H1 (cell line): Measurements from ENCODE around the gene KCNE5. TPM values are rescaled to one million over a fixed set of nuclear protein-coding genes. Genes with fewer than 3 reads are reported as not detected.

Experiments
- CTCF ChIA-PET: fragments of 300-600 bp; sonication (Branson Sonifier 250); formaldehyde crosslinking; loops from one replicate; lab custom pipeline; 2021; ENCODE audit not compliant: partially characterized antibody; lab: Charles Lee
- POLR2A ChIA-PET: fragments of 300-600 bp; sonication (Branson Sonifier 250); formaldehyde crosslinking; loops from one replicate; lab custom pipeline; 2021; ENCODE audit warnings: inconsistent platforms; ENCODE audit not compliant: partially characterized antibody; lab: Charles Lee
- DNase-seq, 2 experiments: peaks; one replicate each; pipeline versions ENCODE4 v3.0.0 to v3.0.0-alpha.2; 2010 to 2022; ENCODE audit warnings: low spot score in 2 of 2, low read depth in 1 of 2, mixed read lengths in 1 of 2
- FAIRE-seq: peaks from 2 replicates; lab custom pipeline; 2011; peaks lifted over from hg19 to GRCh38; lab: Jason Lieb, UNC
- H2AFZ ChIP-seq: 2 replicates; pipeline ENCODE4 v1.8.1; 2012; ENCODE audit warnings: low read length, inconsistent platforms
- H2AK5ac ChIP-seq: 2 replicates; pipeline ENCODE4 v1.6.1; 2013; ENCODE audit warnings: low read depth, low read length
- H2BK120ac ChIP-seq: replicated peaks from 2 replicates; pipeline ENCODE3; 2013; ENCODE audit warnings: low read depth, low read length, inconsistent platforms
- H2BK12ac ChIP-seq: 2 replicates; pipeline ENCODE4 v1.6.1; 2013; ENCODE audit warnings: low read depth, low read length
- H2BK15ac ChIP-seq: 2 replicates; pipeline ENCODE4 v1.6.1; 2013; ENCODE audit warnings: low read length
- H2BK20ac ChIP-seq: 2 replicates; pipeline ENCODE4 v1.6.1; 2013; ENCODE audit warnings: low read length
- H2BK5ac ChIP-seq: 2 replicates; pipeline ENCODE4 v1.6.1; 2013; ENCODE audit warnings: low read depth, low read length
- H3K14ac ChIP-seq: 2 replicates; pipeline ENCODE4 v1.6.1; 2013; ENCODE audit warnings: inconsistent platforms; ENCODE audit not compliant: insufficient read length
- H3K18ac ChIP-seq: 2 replicates; pipeline ENCODE4 v1.6.1; 2013; ENCODE audit warnings: low read length; ENCODE audit errors: extremely low read depth
- H3K23ac ChIP-seq: 2 replicates; pipeline ENCODE4 v1.6.1; 2013; ENCODE audit warnings: inconsistent platforms; ENCODE audit not compliant: insufficient read length
- H3K23me2 ChIP-seq: 2 replicates; pipeline ENCODE4 v1.6.1; 2013; ENCODE audit warnings: low read depth, low read length
- H3K27ac ChIP-seq: 2 replicates; pipeline ENCODE4 v1.6.1; 2011; ENCODE audit warnings: low read depth, low read length, inconsistent platforms
- H3K27me3 ChIP-seq, 4 experiments: replicated peaks in 1 of 4; 1 replicate in 1 of 4; 2 replicates in 3 of 4; pipeline versions ENCODE4 v1.6.1 to v1.8.1; 2011 to 2013; ENCODE audit warnings: low read length in 3 of 4, mild to moderate bottlenecking in 3 of 4, inconsistent platforms in 2 of 4, mixed read lengths in 2 of 4, moderate library complexity in 1 of 4; ENCODE audit not compliant: control insufficient read depth in 3 of 4, insufficient read depth in 3 of 4; ENCODE audit errors: extremely low read depth in 1 of 4
- H3K36me3 ChIP-seq, 4 experiments: 2 replicates each; pipeline versions ENCODE4 v1.6.1 to v1.8.1; 2011 to 2013; ENCODE audit warnings: mild to moderate bottlenecking in 4 of 4, low read length in 3 of 4, moderate library complexity in 2 of 4, control low read depth in 1 of 4, inconsistent platforms in 1 of 4; ENCODE audit not compliant: insufficient read depth in 4 of 4, control insufficient read depth in 2 of 4
- H3K4ac ChIP-seq: replicated peaks from 2 replicates; pipeline ENCODE3; 2013; ENCODE audit warnings: low read length, low read depth, mixed read lengths, inconsistent platforms; ENCODE audit not compliant: insufficient read length
- H3K4me1 ChIP-seq, 4 experiments: replicated peaks in 1 of 4; 1 replicate in 1 of 4; 2 replicates in 3 of 4; pipeline versions ENCODE4 v1.6.1 to v1.8.1; 2011 to 2013; ENCODE audit warnings: low read length in 3 of 4, inconsistent platforms in 2 of 4, mixed read lengths in 1 of 4; ENCODE audit not compliant: insufficient read depth in 4 of 4, control insufficient read depth in 3 of 4
- H3K4me2 ChIP-seq, 2 experiments: 2 replicates each; pipeline versions ENCODE4 v1.6.1 to v1.8.1; 2011 to 2013; ENCODE audit warnings: low read depth in 2 of 2, low read length in 2 of 2, control low read depth in 1 of 2, inconsistent platforms in 1 of 2, mild to moderate bottlenecking in 1 of 2; ENCODE audit not compliant: insufficient read depth in 1 of 2
- H3K4me3 ChIP-seq, 4 experiments: fragments of 200-600, 300-600 bp in 1 of 4; sonication (generic), shearing (Covaris generic), sonication (Bioruptor Twin) in 1 of 4; 2 replicates each; pipeline versions ENCODE4 v1.5.1 to v1.8.1; 2011 to 2016; ENCODE audit warnings: low read length in 4 of 4, low read depth in 3 of 4, control low read depth in 2 of 4, inconsistent platforms in 2 of 4, mild to moderate bottlenecking in 2 of 4, mixed read lengths in 1 of 4, moderate library complexity in 1 of 4; ENCODE audit not compliant: insufficient read depth in 2 of 4; ENCODE audit errors: extremely low read depth in 1 of 4
- H3K56ac ChIP-seq: replicated peaks from 2 replicates; pipeline ENCODE3; 2013; ENCODE audit warnings: low read depth, mild to moderate bottlenecking, mixed read lengths, low read length, inconsistent platforms; ENCODE audit not compliant: insufficient read length
- H3K79me1 ChIP-seq: 2 replicates; pipeline ENCODE4 v1.6.1; 2013; ENCODE audit warnings: low read depth, low read length, control low read depth
- H3K79me2 ChIP-seq, 2 experiments: 2 replicates each; pipeline versions ENCODE4 v1.6.1 to v1.8.1; 2012 to 2013; ENCODE audit warnings: low read length in 2 of 2, mild to moderate bottlenecking in 2 of 2, inconsistent platforms in 1 of 2; ENCODE audit not compliant: insufficient read depth in 2 of 2, control insufficient read depth in 1 of 2
- H3K9ac ChIP-seq, 4 experiments: replicated peaks in 1 of 4; 1 replicate in 1 of 4; 2 replicates in 3 of 4; pipeline versions ENCODE4 v1.6.1 to v1.8.1; 2011 to 2013; ENCODE audit warnings: low read depth in 3 of 4, low read length in 3 of 4, control low read depth in 2 of 4, mild to moderate bottlenecking in 2 of 4, moderate library complexity in 2 of 4, inconsistent platforms in 1 of 4; ENCODE audit errors: extremely low read depth in 1 of 4
- H3K9me3 ChIP-seq, 2 experiments: 2 replicates each; pipeline versions ENCODE4 v1.6.1 to v1.8.1; 2012 to 2013; ENCODE audit warnings: mild to moderate bottlenecking in 2 of 2, moderate library complexity in 2 of 2, control low read depth in 1 of 2, inconsistent platforms in 1 of 2, low read depth in 1 of 2, low read length in 1 of 2, mixed read lengths in 1 of 2; ENCODE audit not compliant: insufficient read depth in 2 of 2
- H4K20me1 ChIP-seq, 2 experiments: replicated peaks in 1 of 2; 2 replicates each; pipeline versions ENCODE3 to v1.8.1; 2011 to 2013; ENCODE audit warnings: inconsistent platforms in 2 of 2, low read length in 2 of 2, mild to moderate bottlenecking in 1 of 2; ENCODE audit not compliant: insufficient read depth in 2 of 2, control insufficient read depth in 1 of 2
- H4K5ac ChIP-seq: 2 replicates; pipeline ENCODE4 v1.6.1; 2013; ENCODE audit warnings: low read length, low read depth, mixed read lengths, inconsistent platforms; ENCODE audit not compliant: insufficient read length
- H4K8ac ChIP-seq: 2 replicates; pipeline ENCODE4 v1.8.0; 2013; ENCODE audit warnings: mild to moderate bottlenecking, moderate library complexity, low read length, inconsistent platforms; ENCODE audit not compliant: insufficient read depth; ENCODE audit errors: extremely low read depth
- H4K91ac ChIP-seq: replicated peaks from 2 replicates; pipeline ENCODE3; 2013; ENCODE audit warnings: low read length, mixed read lengths, inconsistent platforms; ENCODE audit not compliant: insufficient read length
- BCL11A ChIP-seq, 2 experiments: IDR thresholded peaks; one replicate each; pipeline ENCODE4 v1.6.1; 2011; ENCODE audit warnings: low read depth in 2 of 2, low read length in 2 of 2, mild to moderate bottlenecking in 2 of 2
- CBX5 ChIP-seq: fragments of 300-800, 300-1000 bp; sonication (generic); IDR thresholded peaks from 2 replicates; pipeline ENCODE4 v1.7.1; 2016; ENCODE audit warnings: antibody characterized with exemption, low read length, low read depth
- HDAC6 ChIP-seq: IDR thresholded peaks from one replicate; pipeline ENCODE4 v1.7.1; 2012; ENCODE audit warnings: low read depth, mild to moderate bottlenecking, inconsistent platforms, low read length, moderate library complexity
- KDM4A ChIP-seq: IDR thresholded peaks from one replicate; pipeline ENCODE4 v1.7.1; 2012; ENCODE audit warnings: low read depth, mild to moderate bottlenecking, moderate library complexity, low read length, inconsistent platforms; ENCODE audit not compliant: severe bottlenecking
- RFX5 ChIP-seq: IDR thresholded peaks from 2 replicates; pipeline ENCODE4 v1.6.1; 2011; ENCODE audit warnings: low read depth, low read length, improper control_type of control experiment, borderline replicate concordance
- YY1 ChIP-seq: IDR thresholded peaks from 2 replicates; pipeline ENCODE4 v1.6.1; 2011; ENCODE audit warnings: low read depth, mild to moderate bottlenecking, low read length
- WGBS, 2 experiments: shearing (Covaris generic) in 1 of 2; methylation state at CpG; one replicate each; pipeline versions ENCODE4 v1.1.6 to v1.1.7; 2013 to 2015; ENCODE audit warnings: low lambda C conversion rate in 2 of 2, mixed read lengths in 2 of 2, inconsistent platforms in 1 of 2, low coverage in 1 of 2, missing lambda C conversion rate in 1 of 2; ENCODE audit not compliant: insufficient replicate concordance in 2 of 2, insufficient coverage in 1 of 2, insufficient read length in 1 of 2; ENCODE audit errors: extremely low coverage in 1 of 2, missing lambda C conversion rate in 1 of 2; 5-methylcytosine and 5-hydroxymethylcytosine counted together
- polyA plus RNA-seq, 7 experiments: library from polyadenylated mRNA; depleted of rRNA in 3 of 7; stranded (reverse) in 5 of 7; unstranded in 2 of 7; fragments of >200 nt in 5 of 7; fragments of 200-250 nt in 2 of 7; gene quantifications; 1 replicate in 5 of 7; 2 replicates in 1 of 7; 4 replicates in 1 of 7; pipeline versions ENCODE4 v1.2.1 to v1.2.3, GENCODE V29; 2011 to 2013; ENCODE audit warnings: missing spikeins in 2 of 7, mixed read lengths in 2 of 7
- total RNA-seq: library from RNA; stranded (reverse); fragmentation: NEBNext Ultra II Directional; extraction: Animal tissue kit (Norgen Biotek cat#: 25700); gene quantifications from 2 replicates; pipeline ENCODE4 v1.2.1, GENCODE V29; 2021

Gene KCNE5
- total and polyA plus RNA-seq, 2 of the 8 experiments (the other 6 are each of a cell fraction or from before 2014, with no cell fraction given): 3.6 to 5.9 TPM

DNA sequence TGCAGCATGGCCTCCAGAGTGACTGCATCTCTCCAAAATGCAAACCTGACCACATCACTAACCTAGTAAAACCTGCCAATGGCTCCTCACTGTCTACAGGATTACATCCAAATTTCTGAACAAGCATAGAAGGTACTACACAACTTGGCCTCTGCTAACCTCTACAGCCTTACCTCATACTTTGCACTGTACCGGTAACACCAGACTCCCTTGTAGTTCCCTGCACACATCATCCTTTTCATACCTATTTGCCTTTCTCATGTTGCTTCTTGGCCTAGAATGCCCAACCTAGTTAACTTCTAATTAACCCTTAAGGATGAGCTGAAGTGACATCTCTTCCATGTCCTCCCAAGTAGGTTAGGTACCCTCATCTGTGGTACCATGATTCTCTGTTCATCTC is 33.4 kb upstream of the KCNE5 start:
- no peak overlapping the region for H3K9ac ChIP-seq
- no peaks in the 10 kb centered on the region for H3K9me3 ChIP-seq
- no peak overlapping the region for H3K56ac ChIP-seq
- H3K23me2 ChIP-seq: no peaks in the 10 kb centered on the region
- H3K4me1 ChIP-seq: no peaks in the 10 kb centered on the region
- CTCF ChIA-PET: no interaction called here
- H3K79me2 ChIP-seq: no peaks in the 10 kb centered on the region
- H2AFZ ChIP-seq: no peak overlapping the region
- H4K5ac ChIP-seq: no peak overlapping the region
- no peak overlapping the region for H2BK20ac ChIP-seq
- H2BK15ac ChIP-seq: no peak overlapping the region
- H2AK5ac ChIP-seq: no peak overlapping the region
- no peaks in the 10 kb centered on the region for H3K27me3 ChIP-seq
- no peak overlapping the region for H2BK5ac ChIP-seq
- no peak overlapping the region for H3K18ac ChIP-seq
- DNase-seq: no peak
- no peak overlapping the region for H3K14ac ChIP-seq
- no peak overlapping the region for H3K4me3 ChIP-seq
- no peak overlapping the region for H2BK120ac ChIP-seq
- no peaks in the 10 kb centered on the region for H4K20me1 ChIP-seq
- no peak for FAIRE-seq
- no peak overlapping the region for H4K8ac ChIP-seq
- no peak overlapping the region for H2BK12ac ChIP-seq
- H3K4ac ChIP-seq: no peak overlapping the region
- H3K4me2 ChIP-seq: no peak overlapping the region
- POLR2A ChIA-PET: no interaction called here
- peaks cover 0 to 11% (median 7%) of the 10 kb centered on the region in 4 experiments; a peak in 5 of 8 replicates for H3K36me3 ChIP-seq
- no peaks in the 10 kb centered on the region for H3K79me1 ChIP-seq
- no peak overlapping the region for H3K27ac ChIP-seq
- no peak overlapping the region for H3K23ac ChIP-seq
- H4K91ac ChIP-seq: no peak overlapping the region
- WGBS, 2 experiments: 100% methylated on average over 1 of the region's 1 CpG; no CpG with 5 or more reads in 1 of the 2 experiments
- no peak for TF ChIP-seq BCL11A (IDR thresholded peaks at IDR 0.05; ENCODE audit: low read depth in 2 of 2, low read length in 2 of 2)
- TF ChIP-seq HDAC6: no peak
- no peak for TF ChIP-seq YY1
- TF ChIP-seq KDM4A: no peak
- TF ChIP-seq CBX5: no peak
- no peak for TF ChIP-seq RFX5
